ENCODE measurements around the gene CERS6.

CERS6 gene

DNA sequence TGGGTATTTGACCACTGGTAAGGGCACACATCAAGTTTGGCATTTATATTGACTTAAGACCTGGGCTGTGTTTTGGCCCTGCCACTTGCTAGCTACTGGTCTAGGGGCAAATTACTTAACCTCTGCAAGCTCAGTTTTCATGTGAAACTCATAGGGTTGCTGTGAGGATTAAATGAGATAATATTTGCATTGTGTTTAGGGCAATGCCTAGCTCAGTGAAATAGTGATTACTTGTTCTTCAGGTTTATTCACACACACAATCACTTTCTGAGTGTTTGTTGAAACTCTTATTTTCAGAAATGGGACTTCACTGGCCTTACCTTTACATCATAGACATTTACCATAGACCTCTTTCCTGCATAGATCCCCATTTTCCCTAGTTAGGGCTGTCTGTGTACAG, 12.3 kb downstream of the CERS6 start:
- H3K36me3 ChIP-seq (ENCODE audit: control insufficient read depth in 2 of 2, insufficient read depth in 1 of 2, low read length in 2 of 2) = no peaks in the 10 kb centered on the region
- no peak overlapping the region for H3K27ac ChIP-seq (ENCODE audit: extremely low read depth, low read depth, low read length)
- ChIA-PET POLR2A (no interaction called here), CTCF (interaction anchor here (0.5 kb wide), 1 partner anchor 1702 kb away, joined by 3 read pairs; no protein-coding TSS in a partner anchor)
- no peaks in the 10 kb centered on the region for H3K9me3 ChIP-seq (ENCODE audit: control insufficient read depth, insufficient read depth, low read depth, low read length)
- TF ChIP-seq ZNF645 (tag by site-specific recombination; IDR thresholded peaks at IDR 0.05) (no peak), OSR2 (tag by site-specific recombination; IDR thresholded peaks at IDR 0.05) (peak; percentile 29; the same call in 1 of the 2 replicates), ZNF311 (tag by site-specific recombination; IDR thresholded peaks at IDR 0.05; ENCODE audit: borderline replicate concordance) (no peak), ZNF548 (tag by site-specific recombination; IDR thresholded peaks at IDR 0.05) (no peak), ZNF324 (tag by site-specific recombination; IDR thresholded peaks at IDR 0.05) (no peak), ZNF354C (tag by site-specific recombination; IDR thresholded peaks at IDR 0.05; ENCODE audit: borderline replicate concordance, low read depth) (no peak), ZFP69B (tag by site-specific recombination; IDR thresholded peaks at IDR 0.05) (no peak), PRDM1 (tag by site-specific recombination; IDR thresholded peaks at IDR 0.05) (0 out of 2 replicates have a peak, but pooled peaks have one; percentile 29), ZSCAN30 (tag by site-specific recombination; IDR thresholded peaks at IDR 0.05) (no peak), YY1 (tag by site-specific recombination; IDR thresholded peaks at IDR 0.05) (no peak), ZBTB17 (tag by site-specific recombination; IDR thresholded peaks at IDR 0.05) (no peak), MZF1 (tag by site-specific recombination; IDR thresholded peaks at IDR 0.05; ENCODE audit: borderline replicate concordance) (no peak), ZNF837 (tag by site-specific recombination; IDR thresholded peaks at IDR 0.05) (no peak), ZNF664 (tag by site-specific recombination; IDR thresholded peaks at IDR 0.05) (peak; percentile 89), ZBTB49 (tag by site-specific recombination; IDR thresholded peaks at IDR 0.05; ENCODE audit: low read depth) (no peak), ZBTB48 (tag by site-specific recombination; IDR thresholded peaks at IDR 0.05) (no peak), ZNF10 (tag by site-specific recombination; IDR thresholded peaks at IDR 0.05) (no peak)
- TF ChIP-seq, protein P1, sequence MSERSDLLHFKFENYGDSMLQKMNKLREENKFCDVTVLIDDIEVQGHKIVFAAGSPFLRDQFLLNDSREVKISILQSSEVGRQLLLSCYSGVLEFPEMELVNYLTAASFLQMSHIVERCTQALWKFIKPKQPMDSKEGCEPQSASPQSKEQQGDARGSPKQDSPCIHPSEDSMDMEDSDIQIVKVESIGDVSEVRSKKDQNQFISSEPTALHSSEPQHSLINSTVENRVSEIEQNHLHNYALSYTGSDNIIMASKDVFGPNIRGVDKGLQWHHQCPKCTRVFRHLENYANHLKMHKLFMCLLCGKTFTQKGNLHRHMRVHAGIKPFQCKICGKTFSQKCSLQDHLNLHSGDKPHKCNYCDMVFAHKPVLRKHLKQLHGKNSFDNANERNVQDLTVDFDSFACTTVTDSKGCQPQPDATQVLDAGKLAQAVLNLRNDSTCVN (tag by site-specific recombination; optimal IDR thresholded peaks at IDR 0.05) = no peak
- no peak overlapping the region for H3K4me3 ChIP-seq (ENCODE audit: low read depth, low read length)
- peaks cover 27% of the 10 kb centered on the region for H3K4me1 ChIP-seq (ENCODE audit: control insufficient read depth, insufficient read depth, low read length)

DNA sequence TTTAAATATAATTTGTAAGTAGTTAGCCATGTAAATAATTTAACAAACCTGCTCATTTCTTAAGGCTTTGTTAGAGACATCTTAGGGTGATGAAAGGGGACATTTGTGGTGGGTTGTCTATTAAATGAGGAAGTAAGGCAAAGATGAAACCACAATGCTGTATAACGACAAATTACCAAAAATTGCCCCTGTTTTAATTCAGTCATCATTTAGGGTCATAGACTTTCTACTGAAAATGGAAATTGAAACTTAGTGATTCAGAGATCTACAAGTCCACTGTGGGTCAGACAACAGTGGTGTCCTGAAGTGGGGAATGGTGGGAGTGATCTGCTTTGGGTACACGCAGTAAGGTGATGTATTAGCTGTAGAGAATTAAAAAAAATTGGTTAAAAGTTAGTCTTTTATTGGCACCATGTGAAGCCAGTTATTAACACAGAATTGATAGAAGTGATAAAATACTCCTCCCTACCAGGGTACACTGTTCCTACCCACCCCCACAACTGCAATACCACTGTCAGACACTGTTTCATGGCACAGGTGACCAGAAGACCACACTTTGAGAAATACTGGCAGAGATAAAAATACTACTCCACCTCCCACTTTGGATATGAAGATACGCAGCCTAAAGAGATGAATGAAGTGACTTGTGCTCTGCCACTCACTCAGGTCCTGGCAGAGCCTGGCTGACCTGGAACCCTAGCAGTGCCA, 13.4 kb downstream of the CERS6 start:
- POLR2A ChIA-PET = no interaction called here

More for the DNA sequence above, 13.4 kb downstream of the CERS6 start:
- CTCF ChIA-PET = interaction anchor here (0.9 to 1.2 kb wide), 2 partner anchors 14 to 15 kb away, joined by 3 to 6 read pairs; no protein-coding TSS in a partner anchor
- Histone ChIP-seq H3K4me3 (ENCODE audit: low read depth, low read length) (no peak overlapping the region), H3K27ac (ENCODE audit: extremely low read depth, low read depth, low read length) (no peak overlapping the region), H3K4me1 (ENCODE audit: control insufficient read depth, insufficient read depth, low read length) (peaks cover 27% of the 10 kb centered on the region), H3K36me3 (ENCODE audit: control insufficient read depth in 2 of 2, insufficient read depth in 1 of 2, low read length in 2 of 2) (no peaks in the 10 kb centered on the region), H3K9me3 (ENCODE audit: control insufficient read depth, insufficient read depth, low read depth, low read length) (no peaks in the 10 kb centered on the region)
- TF ChIP-seq ZNF214 (tag by site-specific recombination; IDR thresholded peaks at IDR 0.05; ENCODE audit: borderline replicate concordance) (no peak), KLF16 (tag by site-specific recombination; IDR thresholded peaks at IDR 0.05) (no peak), GLIS2 (tag by site-specific recombination; IDR thresholded peaks at IDR 0.05) (no peak), ZNF138 (tag by site-specific recombination; IDR thresholded peaks at IDR 0.05; ENCODE audit: borderline replicate concordance) (no peak), ZNF311 (tag by site-specific recombination; IDR thresholded peaks at IDR 0.05; ENCODE audit: borderline replicate concordance) (no peak), SCRT1 (tag by site-specific recombination; IDR thresholded peaks at IDR 0.05; ENCODE audit: borderline replicate concordance) (no peak), ZNF645 (tag by site-specific recombination; IDR thresholded peaks at IDR 0.05) (no peak)
- TF ChIP-seq, protein P2, sequence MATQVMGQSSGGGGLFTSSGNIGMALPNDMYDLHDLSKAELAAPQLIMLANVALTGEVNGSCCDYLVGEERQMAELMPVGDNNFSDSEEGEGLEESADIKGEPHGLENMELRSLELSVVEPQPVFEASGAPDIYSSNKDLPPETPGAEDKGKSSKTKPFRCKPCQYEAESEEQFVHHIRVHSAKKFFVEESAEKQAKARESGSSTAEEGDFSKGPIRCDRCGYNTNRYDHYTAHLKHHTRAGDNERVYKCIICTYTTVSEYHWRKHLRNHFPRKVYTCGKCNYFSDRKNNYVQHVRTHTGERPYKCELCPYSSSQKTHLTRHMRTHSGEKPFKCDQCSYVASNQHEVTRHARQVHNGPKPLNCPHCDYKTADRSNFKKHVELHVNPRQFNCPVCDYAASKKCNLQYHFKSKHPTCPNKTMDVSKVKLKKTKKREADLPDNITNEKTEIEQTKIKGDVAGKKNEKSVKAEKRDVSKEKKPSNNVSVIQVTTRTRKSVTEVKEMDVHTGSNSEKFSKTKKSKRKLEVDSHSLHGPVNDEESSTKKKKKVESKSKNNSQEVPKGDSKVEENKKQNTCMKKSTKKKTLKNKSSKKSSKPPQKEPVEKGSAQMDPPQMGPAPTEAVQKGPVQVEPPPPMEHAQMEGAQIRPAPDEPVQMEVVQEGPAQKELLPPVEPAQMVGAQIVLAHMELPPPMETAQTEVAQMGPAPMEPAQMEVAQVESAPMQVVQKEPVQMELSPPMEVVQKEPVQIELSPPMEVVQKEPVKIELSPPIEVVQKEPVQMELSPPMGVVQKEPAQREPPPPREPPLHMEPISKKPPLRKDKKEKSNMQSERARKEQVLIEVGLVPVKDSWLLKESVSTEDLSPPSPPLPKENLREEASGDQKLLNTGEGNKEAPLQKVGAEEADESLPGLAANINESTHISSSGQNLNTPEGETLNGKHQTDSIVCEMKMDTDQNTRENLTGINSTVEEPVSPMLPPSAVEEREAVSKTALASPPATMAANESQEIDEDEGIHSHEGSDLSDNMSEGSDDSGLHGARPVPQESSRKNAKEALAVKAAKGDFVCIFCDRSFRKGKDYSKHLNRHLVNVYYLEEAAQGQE (tag by site-specific recombination; IDR thresholded peaks at IDR 0.05) = no peak
